Prostate gland (tissue), 2 donors: ENCODE results near the gene B4GALNT3. TPM values are rescaled to one million over a fixed set of nuclear protein-coding genes. Genes with fewer than 3 reads are reported as not detected.
"Not testable (repeated sequence)": the region's sequence is repeated elsewhere in the genome, so short reads cannot be mapped to it uniquely, and the experiment has no call there.

Source experiments
- DNase-seq: peaks from one replicate; pipeline ENCODE4 v3.0.0-alpha.2; 2019; ENCODE audit warnings: low spot score
- H3K27ac ChIP-seq, 2 donors: fragments of 200-600 bp; sonication (generic); 2 replicates each; pipeline ENCODE4 v1.5.1; 2017 to 2019
- H3K27me3 ChIP-seq: fragments of 200-600 bp; sonication (generic); replicated peaks from 2 replicates; pipeline ENCODE4 v1.5.1; 2019; ENCODE audit not compliant: insufficient read depth
- H3K36me3 ChIP-seq, 2 donors: fragments of 200-600 bp; sonication (generic); 1 replicate in 1 of 2; 2 replicates in 1 of 2; pipeline versions ENCODE4 v1.5.1 to v1.8.1; 2017 to 2019
- H3K4me1 ChIP-seq: fragments of 200-600 bp; sonication (generic); replicated peaks from 2 replicates; pipeline ENCODE4 v1.5.1; 2019
- H3K4me3 ChIP-seq, 2 donors: fragments of 200-600 bp; sonication (generic); 2 replicates each; pipeline ENCODE4 v1.5.1; 2017 to 2019
- H3K9me3 ChIP-seq: fragments of 200-600 bp; sonication (generic); 2 replicates; pipeline ENCODE4 v1.5.1; 2017
- CTCF ChIP-seq, 4 experiments: fragments of 200-600 bp in 2 of 4; fragments of 450-650 bp in 2 of 4; sonication (generic) in 2 of 4; IDR thresholded peaks; 1 replicate in 3 of 4; 2 replicates in 1 of 4; pipeline ENCODE4 v1.5.1; 2016 to 2019; ENCODE audit warnings: antibody characterized with exemption in 4 of 4, mild to moderate bottlenecking in 2 of 4, moderate library complexity in 2 of 4
- POLR2A ChIP-seq: fragments of 450-650 bp; IDR thresholded peaks from one replicate; pipeline ENCODE4 v1.6.1; 2016; ENCODE audit warnings: antibody characterized with exemption, mild to moderate bottlenecking
- POLR2AphosphoS5 ChIP-seq: sonication (generic); formaldehyde crosslinking; IDR thresholded peaks from one replicate; pipeline ENCODE4 v1.6.1; 2017; ENCODE audit warnings: antibody characterized with exemption
- WGBS: methylation state at CpG from one replicate; pipeline ENCODE4 v1.1.5; 2018; 5-methylcytosine and 5-hydroxymethylcytosine counted together
- intact Hi-C: fragments of 100-400 bp; cut with DNase I; formaldehyde crosslinking; loops from one replicate; pipeline ENCODE4 v1.14.2; 2022
- total RNA-seq, 2 donors: library from RNA; depleted of rRNA; stranded (reverse); fragments of >200 nt; gene quantifications; one replicate each; pipeline ENCODE4 v1.1.0, GENCODE V29; 2016

The B4GALNT3 gene
- total RNA-seq, 2 donors from 2014 or later = 7.1 to 16.3 TPM

GRCh38 chr12:574475-575128 lies 114.9 kb downstream of the B4GALNT3 start:
- Histone ChIP-seq H3K4me3 (no peak overlapping the region), H3K9me3 (no peaks in the 10 kb centered on the region), H3K36me3 (no peaks in the 10 kb centered on the region), H3K27me3 (no peaks in the 10 kb centered on the region), H3K27ac (no peak overlapping the region), H3K4me1 (peaks cover under 1% of the 10 kb centered on the region)
- 79% methylated on average over 3 of the region's 3 CpGs for WGBS
- intact Hi-C loops = loop anchor here (5.0 to 10.0 kb wide), 3 partner anchors 68 to 1020 kb away; partner anchors contain the start of gene FBXL14
- no peak for DNase-seq
- TF ChIP-seq CTCF (IDR thresholded peaks at IDR 0.05) (no peak), POLR2AphosphoS5 (no peak), POLR2A (no peak)

- H3K27ac ChIP-seq = no peak overlapping the region
- H3K4me3 ChIP-seq = no peak overlapping the region
- H3K4me1 ChIP-seq = no peaks in the 10 kb centered on the region
- intact Hi-C loops = loop anchor here (10.0 kb wide), 1 partner anchor 1020 kb away; the partner anchor contains the start of gene FBXL14
- WGBS = 86% methylated on average over 7 of the region's 7 CpGs
- H3K27me3 ChIP-seq = no peaks in the 10 kb centered on the region
- no peak for TF ChIP-seq POLR2AphosphoS5
- TF ChIP-seq POLR2A = no peak
- TF ChIP-seq CTCF (IDR thresholded peaks at IDR 0.05) = no peak
- H3K9me3 ChIP-seq = no peaks in the 10 kb centered on the region
- no peaks in the 10 kb centered on the region for H3K36me3 ChIP-seq
- DNase-seq = no peak
These were observed 115.4 kb downstream of the B4GALNT3 start for GRCh38 chr12:575129-575502.

GRCh38 chr12:575948-576614 lies 116.3 kb downstream of the B4GALNT3 start:
- H3K36me3 ChIP-seq = no peaks in the 10 kb centered on the region
- peak; percentile 33 for DNase-seq
- H3K9me3 ChIP-seq = no peaks in the 10 kb centered on the region
- 5% methylated on average over 39 of the region's 39 CpGs for WGBS
- no peak overlapping the region for H3K27ac ChIP-seq
- no peaks in the 10 kb centered on the region for H3K4me1 ChIP-seq
- H3K27me3 ChIP-seq = no peaks in the 10 kb centered on the region
- intact Hi-C loops = loop anchor here (10.0 kb wide), 1 partner anchor 1019 kb away; the partner anchor contains the start of gene FBXL14
- peak; percentile 93 to 99 (median 98) for TF ChIP-seq CTCF (IDR thresholded peaks at IDR 0.05)
- TF ChIP-seq POLR2A = no peak
- TF ChIP-seq POLR2AphosphoS5 = peak; percentile 15
- H3K4me3 ChIP-seq = no peak overlapping the region

- H3K27me3 ChIP-seq = no peaks in the 10 kb centered on the region
- H3K27ac ChIP-seq = no peak overlapping the region
- no peak for DNase-seq
- WGBS = 88% methylated on average over 14 of the region's 14 CpGs
- TF ChIP-seq CTCF (IDR thresholded peaks at IDR 0.05) = no peak
- no peak for TF ChIP-seq POLR2AphosphoS5
- TF ChIP-seq POLR2A = no peak
- no peaks in the 10 kb centered on the region for H3K4me1 ChIP-seq
- H3K36me3 ChIP-seq = no peaks in the 10 kb centered on the region
- no peaks in the 10 kb centered on the region for H3K9me3 ChIP-seq
- intact Hi-C loops = loop anchor here (10.0 kb wide), 1 partner anchor 1018 kb away; the partner anchor contains the start of gene FBXL14
- no peak overlapping the region for H3K4me3 ChIP-seq
These were observed 116.9 kb downstream of the B4GALNT3 start for GRCh38 chr12:576615-577110.

GRCh38 chr12:577994-578747 lies 118.4 kb downstream of the B4GALNT3 start:
- not testable (repeated sequence) for H3K36me3 ChIP-seq, DNase-seq, H3K9me3 ChIP-seq, H3K4me3 ChIP-seq, H3K27me3 ChIP-seq, H3K27ac ChIP-seq, H3K4me1 ChIP-seq
- intact Hi-C loops = loop anchor here (10.0 kb wide), 1 partner anchor 1017 kb away; the partner anchor contains the start of gene FBXL14
- 85% methylated on average over 19 of the region's 19 CpGs for WGBS
